HepG2 (cell line): ENCODE data around the gene ZBTB7B. TPM values are rescaled to one million over a fixed set of nuclear protein-coding genes. Genes with fewer than 3 reads are reported as not detected.

Source experiments
- CCAR2 ChIP-seq: fragments of 200-400 bp; formaldehyde crosslinking; optimal IDR thresholded peaks from 2 replicates; pipeline ENCODE3; 2018; ENCODE audit warnings: low read depth, mild to moderate bottlenecking, low read length, moderate library complexity
- HDAC1 ChIP-seq: sonication (generic); formaldehyde crosslinking; IDR thresholded peaks from 2 replicates; pipeline ENCODE4 v1.5.1; 2020; ENCODE audit warnings: mild to moderate bottlenecking, missing genetic modification reagents
- HOXA9 ChIP-seq: sonication (generic); formaldehyde crosslinking; IDR thresholded peaks from 2 replicates; pipeline ENCODE4 v1.8.1; 2022; ENCODE audit warnings: missing genetic modification reagents, mild to moderate bottlenecking, moderate library complexity, borderline replicate concordance
- NFKBIZ ChIP-seq: IDR thresholded peaks from 2 replicates; pipeline ENCODE4 v1.6.1; 2018; ENCODE audit warnings: missing genetic modification reagents, missing compliant biosample characterization
- NFRKB ChIP-seq: fragments of 450-650 bp; IDR thresholded peaks from 2 replicates; pipeline ENCODE4 v1.6.1; 2017
- ZKSCAN1 ChIP-seq: fragments of 150-350 bp; IDR thresholded peaks from 2 replicates; pipeline ENCODE4 v1.6.1; 2014; ENCODE audit warnings: low read length
- ZNF143 ChIP-seq: sonication (generic); formaldehyde crosslinking; IDR thresholded peaks from 2 replicates; pipeline ENCODE4 v1.4.0; 2020; ENCODE audit warnings: missing genetic modification reagents
- ZNF253 ChIP-seq: sonication (generic); formaldehyde crosslinking; IDR thresholded peaks from 2 replicates; pipeline ENCODE4 v1.8.0; 2022; ENCODE audit warnings: mild to moderate bottlenecking, missing genetic modification reagents, borderline replicate concordance
- ZNF383 ChIP-seq: sonication (generic); formaldehyde crosslinking; IDR thresholded peaks from 2 replicates; pipeline ENCODE4 v1.4.0; 2020; ENCODE audit warnings: missing genetic modification reagents, mild to moderate bottlenecking, borderline replicate concordance
- ZNF549 ChIP-seq: sonication (generic); formaldehyde crosslinking; IDR thresholded peaks from 2 replicates; pipeline ENCODE4 v1.5.0; 2020; ENCODE audit warnings: missing genetic modification reagents
- ZSCAN9 ChIP-seq: IDR thresholded peaks from 2 replicates; pipeline ENCODE4 v1.6.1; 2016; ENCODE audit warnings: borderline replicate concordance
- polyA plus RNA-seq, 8 experiments: library from polyadenylated mRNA; depleted of rRNA in 3 of 8; stranded (reverse) in 7 of 8; unstranded in 1 of 8; fragments of >200 nt; fragmentation: Illumina TruSeq in 4 of 8; extraction: Trizol in 4 of 8; gene quantifications; 2 replicates each; pipeline versions ENCODE4 v1.2.1 to v1.2.3, GENCODE V29; 2011 to 2016; ENCODE audit warnings: low read depth in 4 of 8, missing spikeins in 1 of 8, mixed read lengths in 1 of 8; ENCODE audit not compliant: insufficient read depth in 1 of 8
- total RNA-seq, 5 experiments: library from RNA; depleted of rRNA; stranded (reverse); fragments of >200 nt; fragmentation: Illumina TruSeq; extraction: Trizol; gene quantifications; 2 replicates each; pipeline ENCODE4 v1.2.3, GENCODE V29; 2016; ENCODE audit warnings: low read depth in 1 of 5
- TF ChIP-seq, protein P1 (sequence below): sonication (generic); formaldehyde crosslinking; IDR thresholded peaks from 2 replicates; pipeline ENCODE4 v1.4.0; 2020; ENCODE audit warnings: missing genetic modification reagents, borderline replicate concordance
- TF ChIP-seq, protein P2 (sequence below): sonication (generic); formaldehyde crosslinking; IDR thresholded peaks from 2 replicates; pipeline ENCODE4 v1.9.0; 2021; ENCODE audit warnings: missing genetic modification reagents, mild to moderate bottlenecking, borderline replicate concordance
- TF ChIP-seq, protein P3 (sequence below): sonication (generic); formaldehyde crosslinking; IDR thresholded peaks from 2 replicates; pipeline ENCODE4 v1.4.0; 2020; ENCODE audit warnings: mild to moderate bottlenecking, missing genetic modification reagents
- TF ChIP-seq, protein P4 (sequence below): sonication (generic); formaldehyde crosslinking; IDR thresholded peaks from 2 replicates; pipeline ENCODE4 v1.9.0; 2021; ENCODE audit warnings: mild to moderate bottlenecking, missing genetic modification reagents

Gene ZBTB7B
- total and polyA plus RNA-seq, 2 of the 13 experiments (the other 11 are each of a cell fraction or from before 2014, with no cell fraction given) = 15.5 to 17.5 TPM

DNA sequence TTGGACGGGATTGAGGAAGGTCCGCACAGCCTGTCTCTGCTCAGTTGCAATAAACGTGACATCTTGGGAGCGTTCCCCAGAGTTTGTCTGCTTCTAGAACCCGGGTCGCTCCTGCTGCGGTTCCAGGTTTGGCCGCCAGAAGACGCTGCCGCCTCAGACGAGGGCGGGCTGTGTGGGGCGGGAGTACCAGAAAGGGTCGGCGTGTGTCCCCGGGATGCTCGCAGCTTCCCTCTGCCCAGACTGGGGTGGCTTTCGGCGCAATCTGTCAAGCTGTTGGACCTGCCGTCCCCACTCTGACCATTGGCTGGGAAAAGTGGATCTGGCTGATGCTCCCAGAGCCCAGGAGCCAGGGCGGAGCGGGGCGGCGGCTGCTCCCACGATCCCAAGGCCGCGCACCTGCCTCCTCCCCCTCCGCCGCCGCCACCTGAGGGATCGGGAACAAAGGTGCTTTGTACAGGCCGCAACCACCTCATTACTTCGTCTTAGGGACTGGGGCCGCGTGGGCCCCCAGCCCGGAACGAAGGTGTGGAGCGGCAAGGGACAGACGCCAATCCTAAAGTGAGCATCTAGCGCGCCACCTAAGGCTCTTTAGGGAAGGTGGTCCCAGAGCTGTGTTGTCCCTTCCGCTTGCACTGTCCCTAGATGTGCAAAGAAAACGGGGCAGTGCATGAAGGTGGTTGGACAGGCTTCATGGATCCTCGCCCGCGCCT, 60.3 kb downstream of the ZBTB7B start (continued):
- TF ChIP-seq, protein P1, sequence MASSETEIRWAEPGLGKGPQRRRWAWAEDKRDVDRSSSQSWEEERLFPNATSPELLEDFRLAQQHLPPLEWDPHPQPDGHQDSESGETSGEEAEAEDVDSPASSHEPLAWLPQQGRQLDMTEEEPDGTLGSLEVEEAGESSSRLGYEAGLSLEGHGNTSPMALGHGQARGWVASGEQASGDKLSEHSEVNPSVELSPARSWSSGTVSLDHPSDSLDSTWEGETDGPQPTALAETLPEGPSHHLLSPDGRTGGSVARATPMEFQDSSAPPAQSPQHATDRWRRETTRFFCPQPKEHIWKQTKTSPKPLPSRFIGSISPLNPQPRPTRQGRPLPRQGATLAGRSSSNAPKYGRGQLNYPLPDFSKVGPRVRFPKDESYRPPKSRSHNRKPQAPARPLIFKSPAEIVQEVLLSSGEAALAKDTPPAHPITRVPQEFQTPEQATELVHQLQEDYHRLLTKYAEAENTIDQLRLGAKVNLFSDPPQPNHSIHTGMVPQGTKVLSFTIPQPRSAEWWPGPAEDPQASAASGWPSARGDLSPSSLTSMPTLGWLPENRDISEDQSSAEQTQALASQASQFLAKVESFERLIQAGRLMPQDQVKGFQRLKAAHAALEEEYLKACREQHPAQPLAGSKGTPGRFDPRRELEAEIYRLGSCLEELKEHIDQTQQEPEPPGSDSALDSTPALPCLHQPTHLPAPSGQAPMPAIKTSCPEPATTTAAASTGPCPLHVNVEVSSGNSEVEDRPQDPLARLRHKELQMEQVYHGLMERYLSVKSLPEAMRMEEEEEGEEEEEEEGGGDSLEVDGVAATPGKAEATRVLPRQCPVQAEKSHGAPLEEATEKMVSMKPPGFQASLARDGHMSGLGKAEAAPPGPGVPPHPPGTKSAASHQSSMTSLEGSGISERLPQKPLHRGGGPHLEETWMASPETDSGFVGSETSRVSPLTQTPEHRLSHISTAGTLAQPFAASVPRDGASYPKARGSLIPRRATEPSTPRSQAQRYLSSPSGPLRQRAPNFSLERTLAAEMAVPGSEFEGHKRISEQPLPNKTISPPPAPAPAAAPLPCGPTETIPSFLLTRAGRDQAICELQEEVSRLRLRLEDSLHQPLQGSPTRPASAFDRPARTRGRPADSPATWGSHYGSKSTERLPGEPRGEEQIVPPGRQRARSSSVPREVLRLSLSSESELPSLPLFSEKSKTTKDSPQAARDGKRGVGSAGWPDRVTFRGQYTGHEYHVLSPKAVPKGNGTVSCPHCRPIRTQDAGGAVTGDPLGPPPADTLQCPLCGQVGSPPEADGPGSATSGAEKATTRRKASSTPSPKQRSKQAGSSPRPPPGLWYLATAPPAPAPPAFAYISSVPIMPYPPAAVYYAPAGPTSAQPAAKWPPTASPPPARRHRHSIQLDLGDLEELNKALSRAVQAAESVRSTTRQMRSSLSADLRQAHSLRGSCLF (CRISPR knock-in tag) = no peak
- TF ChIP-seq, protein P2, sequence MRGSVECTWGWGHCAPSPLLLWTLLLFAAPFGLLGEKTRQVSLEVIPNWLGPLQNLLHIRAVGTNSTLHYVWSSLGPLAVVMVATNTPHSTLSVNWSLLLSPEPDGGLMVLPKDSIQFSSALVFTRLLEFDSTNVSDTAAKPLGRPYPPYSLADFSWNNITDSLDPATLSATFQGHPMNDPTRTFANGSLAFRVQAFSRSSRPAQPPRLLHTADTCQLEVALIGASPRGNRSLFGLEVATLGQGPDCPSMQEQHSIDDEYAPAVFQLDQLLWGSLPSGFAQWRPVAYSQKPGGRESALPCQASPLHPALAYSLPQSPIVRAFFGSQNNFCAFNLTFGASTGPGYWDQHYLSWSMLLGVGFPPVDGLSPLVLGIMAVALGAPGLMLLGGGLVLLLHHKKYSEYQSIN (CRISPR knock-in tag) = no peak
- TF ChIP-seq ZNF143 (CRISPR knock-in tag) (no peak), ZNF253 (CRISPR knock-in tag) (no peak), NFRKB (no peak), ZSCAN9 (no peak), HDAC1 (no peak; the same call in 1 of the 2 replicates), ZNF383 (CRISPR knock-in tag) (0 out of 2 replicates have a peak, but pooled peaks have one; percentile 83), ZNF549 (CRISPR knock-in tag) (no peak), ZKSCAN1 (no peak), NFKBIZ (CRISPR knock-in tag) (no peak), CCAR2 (no peak), HOXA9 (CRISPR knock-in tag) (no peak)
- TF ChIP-seq, protein P3, sequence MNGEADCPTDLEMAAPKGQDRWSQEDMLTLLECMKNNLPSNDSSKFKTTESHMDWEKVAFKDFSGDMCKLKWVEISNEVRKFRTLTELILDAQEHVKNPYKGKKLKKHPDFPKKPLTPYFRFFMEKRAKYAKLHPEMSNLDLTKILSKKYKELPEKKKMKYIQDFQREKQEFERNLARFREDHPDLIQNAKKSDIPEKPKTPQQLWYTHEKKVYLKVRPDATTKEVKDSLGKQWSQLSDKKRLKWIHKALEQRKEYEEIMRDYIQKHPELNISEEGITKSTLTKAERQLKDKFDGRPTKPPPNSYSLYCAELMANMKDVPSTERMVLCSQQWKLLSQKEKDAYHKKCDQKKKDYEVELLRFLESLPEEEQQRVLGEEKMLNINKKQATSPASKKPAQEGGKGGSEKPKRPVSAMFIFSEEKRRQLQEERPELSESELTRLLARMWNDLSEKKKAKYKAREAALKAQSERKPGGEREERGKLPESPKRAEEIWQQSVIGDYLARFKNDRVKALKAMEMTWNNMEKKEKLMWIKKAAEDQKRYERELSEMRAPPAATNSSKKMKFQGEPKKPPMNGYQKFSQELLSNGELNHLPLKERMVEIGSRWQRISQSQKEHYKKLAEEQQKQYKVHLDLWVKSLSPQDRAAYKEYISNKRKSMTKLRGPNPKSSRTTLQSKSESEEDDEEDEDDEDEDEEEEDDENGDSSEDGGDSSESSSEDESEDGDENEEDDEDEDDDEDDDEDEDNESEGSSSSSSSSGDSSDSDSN = no peak
- TF ChIP-seq, protein P4, sequence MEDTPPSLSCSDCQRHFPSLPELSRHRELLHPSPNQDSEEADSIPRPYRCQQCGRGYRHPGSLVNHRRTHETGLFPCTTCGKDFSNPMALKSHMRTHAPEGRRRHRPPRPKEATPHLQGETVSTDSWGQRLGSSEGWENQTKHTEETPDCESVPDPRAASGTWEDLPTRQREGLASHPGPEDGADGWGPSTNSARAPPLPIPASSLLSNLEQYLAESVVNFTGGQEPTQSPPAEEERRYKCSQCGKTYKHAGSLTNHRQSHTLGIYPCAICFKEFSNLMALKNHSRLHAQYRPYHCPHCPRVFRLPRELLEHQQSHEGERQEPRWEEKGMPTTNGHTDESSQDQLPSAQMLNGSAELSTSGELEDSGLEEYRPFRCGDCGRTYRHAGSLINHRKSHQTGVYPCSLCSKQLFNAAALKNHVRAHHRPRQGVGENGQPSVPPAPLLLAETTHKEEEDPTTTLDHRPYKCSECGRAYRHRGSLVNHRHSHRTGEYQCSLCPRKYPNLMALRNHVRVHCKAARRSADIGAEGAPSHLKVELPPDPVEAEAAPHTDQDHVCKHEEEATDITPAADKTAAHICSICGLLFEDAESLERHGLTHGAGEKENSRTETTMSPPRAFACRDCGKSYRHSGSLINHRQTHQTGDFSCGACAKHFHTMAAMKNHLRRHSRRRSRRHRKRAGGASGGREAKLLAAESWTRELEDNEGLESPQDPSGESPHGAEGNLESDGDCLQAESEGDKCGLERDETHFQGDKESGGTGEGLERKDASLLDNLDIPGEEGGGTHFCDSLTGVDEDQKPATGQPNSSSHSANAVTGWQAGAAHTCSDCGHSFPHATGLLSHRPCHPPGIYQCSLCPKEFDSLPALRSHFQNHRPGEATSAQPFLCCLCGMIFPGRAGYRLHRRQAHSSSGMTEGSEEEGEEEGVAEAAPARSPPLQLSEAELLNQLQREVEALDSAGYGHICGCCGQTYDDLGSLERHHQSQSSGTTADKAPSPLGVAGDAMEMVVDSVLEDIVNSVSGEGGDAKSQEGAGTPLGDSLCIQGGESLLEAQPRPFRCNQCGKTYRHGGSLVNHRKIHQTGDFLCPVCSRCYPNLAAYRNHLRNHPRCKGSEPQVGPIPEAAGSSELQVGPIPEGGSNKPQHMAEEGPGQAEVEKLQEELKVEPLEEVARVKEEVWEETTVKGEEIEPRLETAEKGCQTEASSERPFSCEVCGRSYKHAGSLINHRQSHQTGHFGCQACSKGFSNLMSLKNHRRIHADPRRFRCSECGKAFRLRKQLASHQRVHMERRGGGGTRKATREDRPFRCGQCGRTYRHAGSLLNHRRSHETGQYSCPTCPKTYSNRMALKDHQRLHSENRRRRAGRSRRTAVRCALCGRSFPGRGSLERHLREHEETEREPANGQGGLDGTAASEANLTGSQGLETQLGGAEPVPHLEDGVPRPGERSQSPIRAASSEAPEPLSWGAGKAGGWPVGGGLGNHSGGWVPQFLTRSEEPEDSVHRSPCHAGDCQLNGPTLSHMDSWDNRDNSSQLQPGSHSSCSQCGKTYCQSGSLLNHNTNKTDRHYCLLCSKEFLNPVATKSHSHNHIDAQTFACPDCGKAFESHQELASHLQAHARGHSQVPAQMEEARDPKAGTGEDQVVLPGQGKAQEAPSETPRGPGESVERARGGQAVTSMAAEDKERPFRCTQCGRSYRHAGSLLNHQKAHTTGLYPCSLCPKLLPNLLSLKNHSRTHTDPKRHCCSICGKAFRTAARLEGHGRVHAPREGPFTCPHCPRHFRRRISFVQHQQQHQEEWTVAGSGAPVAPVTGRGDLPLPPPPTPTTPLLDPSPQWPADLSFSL (CRISPR knock-in tag) = no peak
